ENCODE measurements around the gene OPTN.
A peak's percentile ranks its signal among the peaks of the same experiment; 100 is the strongest.
"Not testable (repeated sequence)": the region's sequence is repeated elsewhere in the genome, so short reads cannot be mapped to it uniquely, and the experiment has no call there.

The OPTN gene

GRCh38 chr10:13092291-13093102, 7.5 kb upstream of the OPTN start:
- Histone ChIP-seq H3K4me1 (no peaks in the 10 kb centered on the region), H3K36me3 (ENCODE audit: control insufficient read depth, insufficient read depth, low read length) (no peaks in the 10 kb centered on the region), H3K27me3 (ENCODE audit: control insufficient read depth, insufficient read depth, low read length) (no peaks in the 10 kb centered on the region), H3K27ac (no peak overlapping the region), H3K9me3 (ENCODE audit: control insufficient read depth, low read length) (no peaks in the 10 kb centered on the region), H3K9ac (no peak overlapping the region), H3K79me2 (no peaks in the 10 kb centered on the region), H3K4me3 (ENCODE audit: low read depth, low read length) (no peak overlapping the region), H2AFZ (no peak overlapping the region), H3K4me2 (ENCODE audit: low read length) (no peak overlapping the region)
- no peak for TF ChIP-seq CTCF (IDR thresholded peaks at IDR 0.05)

- not testable (repeated sequence) for H3K4me2 ChIP-seq (ENCODE audit: low read length); H3K4me1 ChIP-seq; H3K27ac ChIP-seq; H3K4me3 ChIP-seq (ENCODE audit: low read depth, low read length); H3K36me3 ChIP-seq (ENCODE audit: control insufficient read depth, insufficient read depth, low read length); H3K27me3 ChIP-seq (ENCODE audit: control insufficient read depth, insufficient read depth, low read length); H3K9ac ChIP-seq; H3K79me2 ChIP-seq; H2AFZ ChIP-seq; H3K9me3 ChIP-seq (ENCODE audit: control insufficient read depth, low read length)
Observed at GRCh38 chr10:13094082-13094481, 5.9 kb upstream of the OPTN start.

- Histone ChIP-seq H3K36me3 (ENCODE audit: control insufficient read depth, insufficient read depth, low read length) (no peaks in the 10 kb centered on the region), H3K4me3 (ENCODE audit: low read depth, low read length) (no peak overlapping the region), H3K27ac (no peak overlapping the region), H3K4me2 (ENCODE audit: low read length) (no peak overlapping the region), H3K4me1 (peaks cover 3% of the 10 kb centered on the region), H3K9ac (no peak overlapping the region), H3K27me3 (ENCODE audit: control insufficient read depth, insufficient read depth, low read length) (no peaks in the 10 kb centered on the region), H2AFZ (no peak overlapping the region), H3K79me2 (no peaks in the 10 kb centered on the region), H3K9me3 (ENCODE audit: control insufficient read depth, low read length) (no peaks in the 10 kb centered on the region)
- no peak for TF ChIP-seq CTCF (IDR thresholded peaks at IDR 0.05)
Observed at GRCh38 chr10:13095094-13095493, 4.9 kb upstream of the OPTN start.

- TF ChIP-seq CTCF (IDR thresholded peaks at IDR 0.05): no peak
- Histone ChIP-seq H3K9me3 (ENCODE audit: control insufficient read depth, low read length) (no peaks in the 10 kb centered on the region), H3K27me3 (ENCODE audit: control insufficient read depth, insufficient read depth, low read length) (no peaks in the 10 kb centered on the region), H3K9ac (no peak overlapping the region), H2AFZ (no peak overlapping the region), H3K4me2 (ENCODE audit: low read length) (no peak overlapping the region), H3K79me2 (no peaks in the 10 kb centered on the region), H3K27ac (no peak overlapping the region), H3K36me3 (ENCODE audit: control insufficient read depth, insufficient read depth, low read length) (no peaks in the 10 kb centered on the region), H3K4me3 (ENCODE audit: low read depth, low read length) (no peak overlapping the region), H3K4me1 (peaks cover 3% of the 10 kb centered on the region)
Observed at GRCh38 chr10:13095929-13096328, 4.0 kb upstream of the OPTN start.

GRCh38 chr10:13099144-13099665, 758 bp upstream of the OPTN start:
- H3K36me3 ChIP-seq (ENCODE audit: control insufficient read depth, insufficient read depth, low read length): no peaks in the 10 kb centered on the region
- H3K79me2 ChIP-seq: peaks cover 7% of the 10 kb centered on the region
- no peaks in the 10 kb centered on the region for H3K9me3 ChIP-seq (ENCODE audit: control insufficient read depth, low read length)
- peak overlapping the region; percentile 97 for H2AFZ ChIP-seq
- H3K4me2 ChIP-seq (ENCODE audit: low read length): peak overlapping the region; percentile 92
- no peaks in the 10 kb centered on the region for H3K27me3 ChIP-seq (ENCODE audit: control insufficient read depth, insufficient read depth, low read length)
- H3K27ac ChIP-seq: peak overlapping the region; percentile 80
- peak; percentile 8 for TF ChIP-seq CTCF (IDR thresholded peaks at IDR 0.05)
- peaks cover 8% of the 10 kb centered on the region for H3K4me1 ChIP-seq
- H3K9ac ChIP-seq: peak overlapping the region; percentile 37
- peak overlapping the region; percentile 60 for H3K4me3 ChIP-seq (ENCODE audit: low read depth, low read length)

Data from parathyroid adenoma (tissue), 2 donors.